Stimulated activated CD4-positive, alpha-beta T cell treated with anti-CD3 and anti-CD28 coated beads, Interleukin-2, amount 100 ng/mL, for 24 hours (primary cell): ENCODE results near the gene EVX2.

ENCODE experiments used
- DNase-seq, 2 donors: peaks; one replicate each; pipeline ENCODE4 v3.0.0-alpha.2; 2020

Gene EVX2

DNA sequence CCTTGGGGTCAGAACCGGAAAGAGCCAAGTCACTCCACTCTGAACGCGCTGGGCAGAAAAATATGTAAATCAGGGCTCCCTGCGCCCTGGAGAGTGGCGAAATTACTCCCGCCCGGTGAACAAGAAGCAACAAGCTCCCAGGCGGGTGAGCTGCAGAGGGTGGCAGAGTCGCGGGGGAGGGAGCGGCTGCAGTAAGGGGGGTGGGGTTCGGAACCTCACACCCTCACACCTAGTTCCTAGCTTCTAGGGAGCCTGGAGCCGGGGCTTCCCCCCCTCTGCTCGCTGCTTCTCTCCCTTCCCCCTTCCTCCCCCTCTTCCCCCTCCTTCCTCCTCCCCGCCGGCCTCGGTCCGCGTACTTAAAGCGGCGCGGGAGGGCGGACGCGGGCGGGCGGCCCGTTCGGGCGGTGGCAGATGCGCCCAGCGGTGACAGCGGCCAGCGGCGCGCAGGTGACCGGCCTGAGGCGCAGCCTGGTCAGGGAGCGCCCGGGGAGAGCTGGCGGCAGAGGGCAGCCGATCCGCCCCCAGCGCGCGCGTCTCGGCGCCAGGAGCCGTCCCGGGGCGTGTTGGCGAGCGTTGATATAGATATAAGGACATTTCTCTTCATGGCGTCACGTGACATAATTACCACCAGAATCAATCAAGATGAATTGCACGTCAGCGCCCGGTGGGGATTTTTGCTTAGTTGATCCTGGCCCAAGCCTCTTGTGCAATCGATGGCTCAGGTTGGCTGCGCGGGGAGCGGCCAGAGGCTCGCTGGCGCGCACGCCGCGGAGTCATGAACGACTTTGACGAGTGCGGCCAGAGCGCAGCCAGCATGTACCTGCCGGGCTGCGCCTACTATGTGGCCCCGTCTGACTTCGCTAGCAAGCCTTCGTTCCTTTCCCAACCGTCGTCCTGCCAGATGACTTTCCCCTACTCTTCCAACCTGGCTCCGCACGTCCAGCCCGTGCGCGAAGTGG is 23.1 kb upstream of the EVX2 start, which contains the start of gene HOXD11:
Gene HOXD11 (plus strand): TSS at position 700 of the 959 bp plus-strand sequence. CDS start 76 bp downstream, at position 776.
- no peak for DNase-seq

- no peak for DNase-seq
These were observed 22.2 kb upstream of the EVX2 start for GRCh38 chr2:176105730-176106580.

DNA sequence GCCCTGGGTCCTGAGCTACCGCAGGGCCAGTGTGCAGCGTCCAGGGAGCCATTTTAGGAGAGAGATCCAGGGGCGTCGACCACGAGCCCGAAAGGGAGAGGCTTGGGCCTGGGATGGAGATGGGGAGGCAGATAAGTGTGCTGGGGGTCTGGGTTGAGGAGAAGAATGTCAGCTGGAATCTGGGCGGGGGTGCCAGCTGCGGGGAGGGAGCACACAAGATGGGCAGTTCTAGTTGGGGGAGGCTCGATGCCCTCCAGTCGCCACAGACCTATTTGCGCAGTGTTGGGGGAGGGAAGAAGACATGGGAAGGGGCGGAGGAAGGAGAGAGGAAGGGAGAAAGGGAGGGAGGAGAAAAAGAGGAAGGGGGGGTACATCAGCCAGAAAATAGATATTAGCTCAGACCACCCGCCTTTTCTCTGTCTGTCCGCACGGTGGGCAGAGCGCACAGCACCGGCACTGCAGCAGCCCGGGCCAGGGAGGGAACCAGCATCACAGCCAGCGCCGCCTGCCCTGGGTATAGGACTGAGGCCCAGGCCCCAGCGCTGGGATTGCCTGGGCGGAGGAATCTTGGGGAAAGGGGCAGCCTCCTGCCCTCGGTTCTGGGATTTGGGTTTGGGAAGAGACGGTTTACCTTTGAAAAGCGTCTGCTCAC is 21.4 kb upstream of the EVX2 start:
- no peak for DNase-seq

DNA sequence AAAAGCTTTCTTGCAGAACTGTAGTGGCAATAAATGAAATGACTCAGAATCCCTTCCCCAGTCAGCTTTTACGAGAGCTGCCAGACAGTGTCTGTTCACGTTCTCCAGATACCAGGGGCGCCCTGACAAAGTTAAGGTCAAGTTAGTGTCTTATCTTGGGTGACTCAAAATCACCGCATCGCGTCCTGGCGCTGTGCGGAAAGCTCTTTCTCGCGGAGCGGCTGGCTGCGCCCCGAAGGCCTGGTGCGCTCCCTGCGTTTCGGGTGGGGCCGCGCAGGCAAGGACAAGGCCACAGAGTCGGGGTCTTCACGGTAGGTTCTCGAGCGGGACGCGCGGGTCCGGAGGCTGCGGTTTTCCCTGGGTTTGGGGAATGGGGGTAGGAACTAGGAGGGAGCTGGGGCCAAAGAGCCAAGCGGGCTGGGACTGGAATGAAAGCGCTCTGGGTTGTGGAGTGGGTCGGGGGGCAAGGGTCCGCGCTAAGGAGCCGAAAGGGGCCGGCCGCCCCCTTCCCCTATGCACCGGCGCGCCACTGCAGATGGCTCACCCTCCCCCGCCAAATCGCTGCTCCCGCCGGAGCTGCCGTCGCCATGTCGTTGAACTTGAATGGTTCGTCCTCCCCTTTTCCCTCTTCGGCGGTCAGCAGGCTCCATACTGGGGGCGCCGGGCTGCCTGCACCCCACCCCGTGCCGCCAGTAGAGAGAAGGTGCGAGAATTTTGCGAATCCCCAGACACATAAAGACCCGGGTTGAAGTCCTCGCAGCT is 20.7 kb upstream of the EVX2 start:
- no peak for DNase-seq

- no peak for DNase-seq
These were observed 20.1 kb upstream of the EVX2 start for GRCh38 chr2:176103742-176104315.

DNA sequence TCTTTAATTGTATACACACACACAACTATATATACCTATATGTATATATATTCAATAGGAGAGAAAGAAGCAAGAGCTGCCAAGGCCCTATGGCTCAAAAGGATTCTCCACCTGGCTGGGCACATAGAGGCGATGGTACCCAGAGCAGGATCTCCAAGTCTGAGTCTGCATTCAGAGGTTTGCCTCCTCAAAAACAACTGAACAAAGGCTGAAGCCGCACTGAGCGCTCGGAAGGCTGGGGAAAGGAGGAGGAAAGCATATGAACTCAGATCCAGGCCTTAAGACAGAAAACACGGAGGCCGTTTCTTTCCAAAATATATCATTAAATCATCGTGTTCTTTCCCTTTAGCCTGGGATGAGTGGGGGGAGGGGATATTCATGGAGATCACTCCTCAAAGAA is 19.4 kb upstream of the EVX2 start:
- no peak for DNase-seq

DNA sequence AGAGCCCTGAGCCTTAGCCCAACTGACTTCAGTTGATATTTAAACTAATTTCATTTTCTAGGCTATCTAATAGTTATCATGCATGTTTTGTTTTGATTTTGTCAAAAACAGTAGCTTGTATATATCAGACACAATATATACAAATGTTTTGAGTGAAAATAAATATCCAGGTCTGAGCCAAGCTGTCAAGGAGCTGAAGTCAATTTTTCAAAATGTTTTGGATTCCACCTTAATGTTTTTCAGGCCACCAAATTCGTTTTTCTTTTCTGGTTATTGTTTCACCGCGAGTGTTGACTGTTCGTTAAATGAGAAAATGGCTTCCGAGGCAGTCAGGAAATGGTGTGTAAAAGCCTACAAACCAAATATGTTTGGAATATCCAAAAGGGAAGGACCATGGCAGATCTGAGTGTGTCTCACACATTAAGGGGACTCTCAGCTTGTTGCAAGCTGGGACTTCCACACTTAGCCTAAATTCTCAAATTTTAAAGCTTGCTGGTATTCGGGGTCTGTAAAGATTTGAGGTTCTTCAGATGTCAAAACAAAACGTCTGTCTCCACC is 18.6 kb upstream of the EVX2 start:
- DNase-seq = no peak

DNA sequence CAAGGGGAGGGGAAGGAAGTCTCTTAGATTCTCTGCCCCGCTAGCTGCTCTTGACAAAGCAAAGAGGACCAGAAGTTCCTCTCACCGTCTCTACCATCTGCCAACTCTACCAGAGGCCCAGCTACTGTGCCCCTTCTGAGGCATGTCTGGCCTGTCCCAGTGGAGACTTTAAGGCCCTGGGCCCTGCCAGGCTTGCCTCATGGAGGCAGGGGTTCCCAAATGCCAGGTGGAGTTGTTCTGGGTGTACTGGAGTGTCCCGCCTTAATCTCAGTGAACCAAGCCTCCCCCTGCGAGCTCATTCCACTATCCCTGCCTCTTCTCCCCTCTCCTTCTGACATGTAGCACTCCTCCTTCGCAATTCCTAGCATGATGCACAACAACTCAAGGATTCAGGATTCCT is 18.1 kb upstream of the EVX2 start:
- DNase-seq = no peak

- no peak for DNase-seq
These were observed 17.6 kb upstream of the EVX2 start for GRCh38 chr2:176101216-176101830.

DNA sequence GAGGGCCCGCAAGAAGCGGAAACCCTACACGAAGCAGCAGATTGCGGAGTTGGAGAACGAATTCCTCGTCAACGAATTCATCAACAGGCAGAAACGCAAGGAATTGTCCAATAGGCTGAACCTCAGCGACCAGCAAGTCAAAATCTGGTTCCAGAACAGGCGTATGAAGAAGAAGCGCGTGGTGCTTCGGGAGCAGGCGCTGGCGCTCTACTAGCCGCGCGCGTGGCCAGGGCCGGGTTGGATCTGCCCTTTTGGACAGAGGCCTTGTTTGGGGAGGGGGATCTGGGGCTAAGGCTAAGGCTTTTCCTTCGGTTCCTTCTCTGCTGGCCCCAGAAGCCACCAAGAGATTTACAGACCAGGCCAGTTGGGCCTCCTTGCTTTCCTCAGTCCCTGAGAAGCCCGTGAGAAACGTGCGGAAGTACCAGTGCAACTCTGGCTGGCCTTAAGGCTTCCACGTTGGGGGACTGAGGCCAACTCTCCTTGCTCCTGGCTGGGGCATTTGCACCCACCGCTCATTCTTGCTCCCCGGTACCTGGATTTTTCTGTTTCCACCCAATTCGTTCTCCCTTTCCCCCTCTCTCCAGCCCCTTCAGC is 16.9 kb upstream of the EVX2 start:
- no peak for DNase-seq

GRCh38 chr2:176099728-176100546 is 16.2 kb upstream of the EVX2 start, which contains the start of gene HOXD12:
Gene HOXD12 (plus strand): TSS chr2:176099795. CDS start chr2:176099802, 7 bp downstream.
- DNase-seq = no peak

DNA sequence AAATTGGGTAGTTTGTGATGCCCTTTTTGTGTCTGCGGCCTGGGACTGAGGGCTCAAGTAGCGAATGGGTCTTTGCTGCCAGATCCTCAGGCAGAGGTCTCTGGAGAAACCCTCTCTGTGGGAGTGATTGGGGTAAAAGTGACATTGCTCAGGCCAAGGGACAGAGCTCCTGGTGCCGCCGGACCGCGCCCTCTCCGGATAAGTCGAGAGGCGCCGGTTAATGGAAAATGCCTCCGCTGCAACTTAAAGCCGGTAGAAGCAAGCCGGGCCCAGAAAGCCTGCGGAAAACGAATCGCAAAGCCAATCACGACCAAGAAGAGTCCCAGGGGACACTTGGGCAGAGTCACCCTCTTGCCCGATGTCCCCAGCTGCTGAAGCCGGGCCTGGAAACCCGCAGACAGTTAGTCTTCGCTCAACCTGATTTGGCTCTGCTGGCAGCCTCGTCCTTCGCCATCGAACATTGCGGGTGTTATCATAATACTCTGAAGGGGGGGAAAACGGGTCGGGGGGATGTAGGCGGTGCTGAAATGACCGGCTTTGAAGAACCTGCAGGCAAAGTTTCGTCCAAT is 15.5 kb upstream of the EVX2 start:
- no peak for DNase-seq

GRCh38 chr2:176098366-176099158 is 14.8 kb upstream of the EVX2 start:
- no peak for DNase-seq

DNA sequence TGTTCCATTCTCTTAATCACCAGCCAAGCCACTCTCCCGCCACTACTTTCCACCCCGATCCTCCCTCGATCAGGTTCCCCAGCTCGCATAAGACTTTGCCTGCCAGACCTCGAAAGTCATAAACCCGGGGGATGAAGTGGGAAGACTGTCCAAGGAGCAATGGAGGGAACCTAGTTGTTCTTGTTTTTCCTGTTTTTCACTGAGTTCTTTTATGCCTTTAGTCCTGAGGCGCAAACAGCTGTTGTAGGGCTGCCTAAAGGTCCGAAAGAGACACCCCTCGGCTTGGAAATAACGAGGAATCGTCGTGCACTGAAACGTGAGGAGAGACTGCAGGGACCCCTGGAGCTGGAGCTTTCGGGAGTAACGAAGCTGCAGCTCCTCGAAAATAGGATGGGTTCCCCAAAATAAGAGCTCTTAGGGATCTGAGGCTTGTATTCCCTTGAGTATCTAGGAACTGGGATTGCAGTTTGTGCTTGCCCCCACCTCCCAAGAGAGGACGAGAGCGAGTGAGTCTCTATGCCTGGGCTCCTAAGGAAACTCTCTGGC is 14.1 kb upstream of the EVX2 start:
- no peak for DNase-seq

- peak; percentile 60 to 69 for DNase-seq
These were observed 13.4 kb upstream of the EVX2 start for GRCh38 chr2:176096986-176097819.

- no peak for DNase-seq
These were observed 12.7 kb upstream of the EVX2 start for GRCh38 chr2:176096243-176096985.
